Measurements from ENCODE around the gene C6orf47.
"Not testable (repeated sequence)": the region's sequence is repeated elsewhere in the genome, so short reads cannot be mapped to it uniquely, and the experiment has no call there.

C6orf47 gene

GRCh38 chr6:31660381-31661261 lies at the start of gene C6orf47:
Gene C6orf47, minus strand, starts transcription at chr6:31660778. Its CDS starts 831 bp downstream, at chr6:31659947.
- DNase-seq: peak; percentile 64 to 94 (median 86)
- intact Hi-C loops (cut with DNase I): loop anchor here (1.0 kb wide), 1 partner anchor 8 kb away; the partner anchor contains the start of gene BAG6

GRCh38 chr6:31709157-31709556 lies 48.6 kb upstream of the C6orf47 start:
- DNase-seq; intact Hi-C loops (cut with DNase I): not testable (repeated sequence)

- no peak for DNase-seq
- intact Hi-C loops (cut with DNase I): no loop called here
Observed at GRCh38 chr6:31708224-31708623, 47.6 kb upstream of the C6orf47 start.

GRCh38 chr6:31707701-31708100 lies 47.1 kb upstream of the C6orf47 start:
- DNase-seq: no peak
- intact Hi-C loops (cut with DNase I): no loop called here

GRCh38 chr6:31706599-31706998 lies 46.0 kb upstream of the C6orf47 start, which contains the start of gene LY6G6F:
Gene LY6G6F, plus strand, starts transcription at chr6:31706866. Its CDS starts 41 bp downstream, at chr6:31706907.
- intact Hi-C loops (cut with DNase I): no loop called here
- DNase-seq: no peak

GRCh38 chr6:31705931-31706330 lies 45.4 kb upstream of the C6orf47 start:
- intact Hi-C loops (cut with DNase I): no loop called here

GRCh38 chr6:31702819-31703716 lies 42.5 kb upstream of the C6orf47 start, which contains the start of gene ABHD16A:
Gene ABHD16A, minus strand, starts transcription at chr6:31703324. Its CDS starts 43 bp downstream, at chr6:31703281.
- DNase-seq: peak; percentile 97 to 100 (median 99)
- intact Hi-C loops (cut with DNase I): no loop called here

More at GRCh38 chr6:31705931-31706330, 45.4 kb upstream of the C6orf47 start:
- no peak for DNase-seq

- intact Hi-C loops (cut with DNase I): no loop called here
- DNase-seq: peak in 3 of 42 donors; percentile 26 to 50 (median 39)
Observed at GRCh38 chr6:31702405-31702818, 41.8 kb upstream of the C6orf47 start.

GRCh38 chr6:31701666-31702404 lies 41.3 kb upstream of the C6orf47 start:
- DNase-seq: no peak
- intact Hi-C loops (cut with DNase I): no loop called here

- intact Hi-C loops (cut with DNase I): no loop called here
- no peak for DNase-seq
Observed at GRCh38 chr6:31700740-31701401, 40.3 kb upstream of the C6orf47 start.

GRCh38 chr6:31697555-31697954 lies 37.0 kb upstream of the C6orf47 start:
- intact Hi-C loops (cut with DNase I): no loop called here
- DNase-seq: no peak

GRCh38 chr6:31693535-31693934 lies 33.0 kb upstream of the C6orf47 start:
- intact Hi-C loops (cut with DNase I): no loop called here
- no peak for DNase-seq

GRCh38 chr6:31692886-31693285 lies 32.3 kb upstream of the C6orf47 start:
- intact Hi-C loops (cut with DNase I): no loop called here
- DNase-seq: no peak

GRCh38 chr6:31692353-31692752 lies 31.8 kb upstream of the C6orf47 start:
- peak in 21 of 42 donors; percentile 11 to 78 (median 39) for DNase-seq
- intact Hi-C loops (cut with DNase I): no loop called here

GRCh38 chr6:31691564-31692108 lies 31.1 kb upstream of the C6orf47 start:
- intact Hi-C loops (cut with DNase I): no loop called here
- no peak for DNase-seq

- intact Hi-C loops (cut with DNase I): no loop called here
- DNase-seq: no peak
Observed at GRCh38 chr6:31691078-31691463, 30.5 kb upstream of the C6orf47 start.

- intact Hi-C loops (cut with DNase I): no loop called here
- DNase-seq: peak in 34 of 42 donors; percentile 12 to 79 (median 54)
Observed at GRCh38 chr6:31690231-31691077, 29.9 kb upstream of the C6orf47 start.

Data from head of caudate nucleus (tissue), 42 donors.